Neural progenitor cell (in vitro differentiated cells): ENCODE measurements around the gene C1QTNF1. TPM values are rescaled to one million over a fixed set of nuclear protein-coding genes. Genes with fewer than 3 reads are reported as not detected.

ENCODE experiments used
- DNase-seq: peaks from one replicate; pipeline ENCODE4 v3.0.0-alpha.2; 2016; ENCODE audit warnings: low spot score
- H2AFZ ChIP-seq: fragments of 200-600 bp; sonication (generic); replicated peaks from 2 replicates; pipeline ENCODE4 v1.6.1; 2016; ENCODE audit warnings: antibody characterized with exemption
- H3F3A ChIP-seq: fragments of 200-600 bp; sonication (generic); 2 replicates; pipeline ENCODE4 v1.6.1; 2016; ENCODE audit warnings: antibody characterized with exemption, low read depth
- H3K27ac ChIP-seq: fragments of 200-600 bp; sonication (generic); 2 replicates; pipeline ENCODE4 v1.5.1; 2016; ENCODE audit warnings: mild to moderate bottlenecking
- H3K27me3 ChIP-seq: fragments of 200-600 bp; sonication (generic); 2 replicates; pipeline ENCODE4 v1.6.1; 2016; ENCODE audit warnings: mild to moderate bottlenecking, moderate library complexity
- H3K36me3 ChIP-seq: fragments of 200-600 bp; sonication (generic); 2 replicates; pipeline ENCODE4 v1.5.1; 2016
- H3K4me1 ChIP-seq: fragments of 200-600 bp; sonication (generic); 2 replicates; pipeline ENCODE4 v1.6.1; 2016; ENCODE audit warnings: mixed run types
- H3K4me2 ChIP-seq: fragments of 200-600 bp; sonication (generic); 2 replicates; pipeline ENCODE4 v1.6.1; 2016
- H3K4me3 ChIP-seq: fragments of 200-600 bp; sonication (generic); 2 replicates; pipeline ENCODE4 v1.5.1; 2016
- H3K79me2 ChIP-seq: fragments of 200-600 bp; sonication (generic); 2 replicates; pipeline ENCODE4 v1.6.1; 2016; ENCODE audit warnings: low read depth
- H3K9ac ChIP-seq: fragments of 200-600 bp; sonication (generic); 2 replicates; pipeline ENCODE4 v1.6.1; 2016
- H3K9me3 ChIP-seq: fragments of 200-600 bp; sonication (generic); 2 replicates; pipeline ENCODE4 v1.5.1; 2016; ENCODE audit warnings: low read depth
- H4K20me1 ChIP-seq: fragments of 200-600 bp; sonication (generic); 2 replicates; pipeline ENCODE4 v1.6.1; 2016; ENCODE audit warnings: low read depth
- H3K27ac Mint-ChIP-seq: 3 replicates; pipeline ENCODE4 v1.8.0; 2021; ENCODE audit warnings: mixed read lengths
- H3K27me3 Mint-ChIP-seq: 2 replicates; pipeline ENCODE4 v1.8.0; 2022; ENCODE audit warnings: low read depth, mild to moderate bottlenecking, inconsistent platforms, moderate library complexity, mixed read lengths; ENCODE audit not compliant: insufficient read depth
- H3K36me3 Mint-ChIP-seq: 3 replicates; pipeline ENCODE4 v1.8.0; 2021; ENCODE audit warnings: mixed read lengths
- H3K4me1 Mint-ChIP-seq: 3 replicates; pipeline ENCODE4 v1.8.0; 2021; ENCODE audit warnings: mixed read lengths
- H3K4me3 Mint-ChIP-seq: 3 replicates; pipeline ENCODE4 v1.8.0; 2021; ENCODE audit warnings: mild to moderate bottlenecking, moderate library complexity, mixed read lengths
- H3K9me3 Mint-ChIP-seq: 3 replicates; pipeline ENCODE4 v1.8.0; 2020; ENCODE audit warnings: mixed read lengths
- CTCF ChIP-seq: fragments of 200-600 bp; sonication (generic); IDR thresholded peaks from 2 replicates; pipeline ENCODE4 v1.5.1; 2017; ENCODE audit warnings: antibody characterized with exemption, mild to moderate bottlenecking
- EZH2 ChIP-seq: fragments of 200-600 bp; sonication (generic); IDR thresholded peaks from 2 replicates; pipeline ENCODE4 v1.6.1; 2017; ENCODE audit warnings: antibody characterized with exemption, mild to moderate bottlenecking, moderate library complexity
- EZH2phosphoT487 ChIP-seq: fragments of 200-600 bp; sonication (generic); IDR thresholded peaks from 2 replicates; pipeline ENCODE4 v1.6.1; 2017; ENCODE audit warnings: antibody characterized with exemption
- total RNA-seq: library from RNA; depleted of rRNA; stranded (reverse); fragments of >200 nt; gene quantifications from 2 replicates; pipeline ENCODE4 v1.2.3, GENCODE V29; 2015; ENCODE audit warnings: low replicate concordance

C1QTNF1 gene
- total RNA-seq, 1 donor from 2014 or later: 1.4 TPM

- TF ChIP-seq CTCF: no peak
- TF ChIP-seq EZH2: no peak
- TF ChIP-seq EZH2phosphoT487: no peak
- H3F3A ChIP-seq: no peaks in the 10 kb centered on the region
- H3K4me1 Mint-ChIP-seq: no peaks in the 10 kb centered on the region
- H3K27me3 Mint-ChIP-seq: peaks cover 7% of the 10 kb centered on the region
- peaks cover 10% of the 10 kb centered on the region for H3K36me3 Mint-ChIP-seq
- no peak overlapping the region for H3K4me2 ChIP-seq
- H3K9ac ChIP-seq: no peak overlapping the region
- H3K4me3 Mint-ChIP-seq: peak overlapping the region; percentile 33
- no peaks in the 10 kb centered on the region for H3K36me3 ChIP-seq
- no peak overlapping the region for H3K27ac ChIP-seq
- H3K27ac Mint-ChIP-seq: no peak overlapping the region
- no peak overlapping the region for H3K4me3 ChIP-seq
- no peaks in the 10 kb centered on the region for H3K4me1 ChIP-seq
- H3K9me3 ChIP-seq: no peaks in the 10 kb centered on the region
- H3K79me2 ChIP-seq: no peaks in the 10 kb centered on the region
- no peak overlapping the region for H2AFZ ChIP-seq
- H4K20me1 ChIP-seq: peaks cover 4% of the 10 kb centered on the region
- no peak for DNase-seq
- H3K27me3 ChIP-seq: no peaks in the 10 kb centered on the region
- no peaks in the 10 kb centered on the region for H3K9me3 Mint-ChIP-seq
Observed at GRCh38 chr17:79081571-79082276, 57.8 kb downstream of the C1QTNF1 start.

- peak; percentile 76 for DNase-seq
- no peak overlapping the region for H3K27ac Mint-ChIP-seq
Observed at GRCh38 chr17:79082311-79083190, 58.6 kb downstream of the C1QTNF1 start.

More at GRCh38 chr17:79082311-79083190, 58.6 kb downstream of the C1QTNF1 start:
- Mint-ChIP-seq H3K4me1 (no peaks in the 10 kb centered on the region), H3K9me3 (no peaks in the 10 kb centered on the region), H3K4me3 (no peak overlapping the region), H3K36me3 (peaks cover 10% of the 10 kb centered on the region), H3K27me3 (peaks cover 8% of the 10 kb centered on the region)
- Histone ChIP-seq H3K79me2 (no peaks in the 10 kb centered on the region), H3K9me3 (no peaks in the 10 kb centered on the region), H3K27ac (no peak overlapping the region), H3K4me1 (no peaks in the 10 kb centered on the region), H3K36me3 (no peaks in the 10 kb centered on the region), H3K4me2 (no peak overlapping the region), H2AFZ (no peak overlapping the region), H3K9ac (no peak overlapping the region), H3F3A (no peaks in the 10 kb centered on the region), H3K4me3 (no peak overlapping the region), H3K27me3 (no peaks in the 10 kb centered on the region), H4K20me1 (peaks cover 8% of the 10 kb centered on the region)
- TF ChIP-seq EZH2phosphoT487 (no peak), EZH2 (no peak), CTCF (peak; percentile 81)
